ENCODE results near the gene EEPD1. TPM values are rescaled to one million over a fixed set of nuclear protein-coding genes. Genes with fewer than 3 reads are reported as not detected.
A peak's percentile ranks its signal among the peaks of the same experiment; 100 is the strongest.

EEPD1 gene
- total and polyA plus RNA-seq, 2 donors: 9.7 to 18.4 TPM

DNA sequence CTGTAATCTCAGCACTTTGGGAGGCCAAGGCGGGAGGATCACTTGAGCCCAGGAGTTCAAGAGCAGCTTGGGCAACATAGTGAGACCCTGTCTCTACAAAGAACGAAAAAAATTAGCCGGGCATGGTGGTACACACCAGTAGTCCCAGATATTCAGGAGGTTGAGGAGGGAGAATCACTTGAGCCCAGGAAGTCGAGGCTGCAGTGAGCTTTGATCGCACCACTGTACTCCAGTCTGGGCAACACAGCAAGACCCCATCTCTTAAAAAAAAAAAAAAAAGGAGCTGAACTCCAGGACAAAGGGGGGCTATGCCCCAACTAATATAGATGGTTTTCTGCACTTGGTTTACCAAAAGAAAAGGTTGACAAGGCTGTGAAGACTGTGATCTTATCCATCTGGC lies 135.4 kb downstream of the EEPD1 start:
- WGBS: over 99% methylated on average over 5 of the region's 5 CpGs
- no peaks in the 10 kb centered on the region for H3K36me3 ChIP-seq (ENCODE audit: insufficient read depth)
- no peak overlapping the region for H3K27ac ChIP-seq (ENCODE audit: low read depth)
- peaks cover 2% of the 10 kb centered on the region for H3K4me1 ChIP-seq (ENCODE audit: insufficient read depth)
- no peak for DNase-seq (ENCODE audit: extremely low spot score)
- H3K4me3 ChIP-seq (ENCODE audit: low read depth, low read length): no peak overlapping the region

DNA sequence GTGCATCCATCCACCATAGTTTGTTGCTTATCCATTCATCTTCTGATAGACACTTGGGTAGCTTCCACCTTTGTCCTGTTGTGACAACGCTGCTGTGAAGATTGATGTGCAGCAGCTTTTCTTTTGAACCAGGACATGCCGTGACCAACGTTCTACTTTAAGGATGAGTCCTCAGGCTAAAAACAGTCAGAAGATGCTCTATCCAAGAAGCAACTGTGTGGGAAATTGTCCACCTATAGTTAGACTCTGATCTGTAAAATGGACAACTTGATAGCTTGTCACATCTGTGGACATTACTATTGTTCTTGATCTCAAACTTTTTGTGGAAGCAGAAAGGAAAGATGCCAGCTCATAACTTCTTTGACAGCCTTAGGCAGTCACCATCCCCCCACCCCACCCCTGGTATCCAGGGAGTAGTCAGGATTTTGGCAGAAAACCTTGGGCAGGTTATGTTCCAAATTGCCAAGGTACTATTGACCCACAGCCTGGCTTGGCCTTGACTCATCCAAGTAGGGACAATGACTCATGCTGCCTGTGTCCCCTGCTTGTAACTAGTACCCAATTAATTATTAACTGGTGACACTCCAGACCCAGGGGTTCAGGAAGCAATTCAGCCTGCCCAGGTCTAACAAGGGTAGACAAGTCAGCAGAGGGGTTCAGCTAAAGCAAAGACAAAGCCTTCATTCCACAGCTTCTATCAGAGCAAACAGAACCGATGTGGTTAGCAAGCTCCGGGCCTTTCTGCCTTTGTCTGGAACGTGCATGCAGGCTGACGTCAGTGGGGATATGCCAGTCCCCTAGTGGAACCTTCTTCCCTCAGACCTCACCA lies 137.0 kb downstream of the EEPD1 start:
- WGBS: 88% methylated on average over 7 of the region's 7 CpGs
- no peak for DNase-seq (ENCODE audit: extremely low spot score)
- Histone ChIP-seq H3K4me1 (ENCODE audit: insufficient read depth) (peaks cover 2% of the 10 kb centered on the region), H3K4me3 (ENCODE audit: low read depth, low read length) (no peak overlapping the region), H3K36me3 (ENCODE audit: insufficient read depth) (no peaks in the 10 kb centered on the region), H3K27ac (ENCODE audit: low read depth) (no peak overlapping the region)

DNA sequence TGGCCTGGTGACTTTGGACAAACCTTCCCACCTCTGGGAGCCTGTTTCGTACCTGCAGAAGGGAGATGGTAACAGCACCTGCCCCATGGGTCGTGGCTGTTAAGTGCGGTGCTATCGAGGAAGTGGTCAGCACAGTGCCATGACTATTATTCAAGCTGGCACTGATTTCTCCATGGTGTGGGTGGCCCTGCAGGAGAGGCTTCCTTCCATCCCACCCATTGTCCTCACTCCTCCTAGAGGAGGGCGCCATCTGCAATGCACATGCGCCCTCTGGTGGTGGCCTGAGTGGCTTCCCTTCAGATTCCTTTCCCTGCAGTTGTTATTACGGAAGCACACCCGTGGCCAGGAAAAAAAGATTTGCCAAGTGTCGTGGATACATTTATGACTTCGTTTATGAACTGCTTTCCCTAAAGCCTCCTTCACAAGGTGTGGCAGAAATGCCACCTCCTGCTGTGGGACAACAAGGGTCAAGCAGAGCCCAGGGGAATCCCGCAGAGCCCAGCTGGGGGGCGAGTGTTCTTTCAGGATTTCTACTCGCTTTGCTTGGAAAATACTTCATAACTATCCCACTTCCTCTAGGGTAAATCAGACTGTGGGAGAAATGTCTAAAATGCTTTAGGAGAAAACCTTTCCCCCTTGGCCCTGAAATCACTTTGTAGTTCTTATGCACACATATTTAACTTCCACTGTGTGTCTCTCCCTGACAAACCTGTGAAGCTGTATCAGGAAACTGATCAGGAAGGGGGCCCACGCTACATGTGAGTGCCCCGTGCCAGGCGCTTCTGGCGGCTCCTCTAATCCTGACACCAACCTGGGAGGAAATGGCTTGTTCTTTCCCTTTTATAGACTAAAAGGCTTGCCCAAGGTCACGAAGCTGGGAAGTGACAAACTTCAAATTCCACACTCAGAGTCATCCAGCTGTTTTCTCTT lies 138.6 kb downstream of the EEPD1 start:
- H3K4me3 ChIP-seq (ENCODE audit: low read depth, low read length): no peak overlapping the region
- peak; percentile 66 for DNase-seq (ENCODE audit: extremely low spot score)
- peaks cover 2% of the 10 kb centered on the region for H3K4me1 ChIP-seq (ENCODE audit: insufficient read depth)
- 22% methylated on average over 18 of the region's 18 CpGs for WGBS
- peak overlapping the region; percentile 70 for H3K27ac ChIP-seq (ENCODE audit: low read depth)
- no peaks in the 10 kb centered on the region for H3K36me3 ChIP-seq (ENCODE audit: insufficient read depth)

DNA sequence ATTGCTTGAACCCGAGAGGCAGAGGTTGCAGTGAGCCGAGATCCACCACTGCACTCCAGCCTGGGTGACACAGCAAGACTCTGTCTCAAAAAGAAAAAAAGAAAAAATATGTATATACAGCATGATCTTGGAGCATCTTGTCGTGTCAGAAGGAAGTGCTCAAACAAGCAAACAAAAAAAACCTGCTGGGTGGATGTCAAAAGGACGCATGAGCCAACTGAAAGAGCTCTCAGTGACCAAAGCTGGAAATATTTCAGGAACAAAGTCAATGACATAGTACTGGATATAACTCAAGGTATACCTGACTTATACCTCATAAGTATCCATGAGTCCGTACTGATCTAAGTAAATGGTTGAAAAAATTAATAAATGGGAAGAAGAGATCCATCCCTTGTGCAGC lies 142.0 kb downstream of the EEPD1 start:
- Histone ChIP-seq H3K27ac (ENCODE audit: low read depth) (no peak overlapping the region), H3K4me3 (ENCODE audit: low read depth, low read length) (no peak overlapping the region), H3K4me1 (ENCODE audit: insufficient read depth) (peaks cover 2% of the 10 kb centered on the region), H3K36me3 (ENCODE audit: insufficient read depth) (no peaks in the 10 kb centered on the region)
- no peak for DNase-seq (ENCODE audit: extremely low spot score)
- 83% methylated on average over 5 of the region's 5 CpGs for WGBS

DNA sequence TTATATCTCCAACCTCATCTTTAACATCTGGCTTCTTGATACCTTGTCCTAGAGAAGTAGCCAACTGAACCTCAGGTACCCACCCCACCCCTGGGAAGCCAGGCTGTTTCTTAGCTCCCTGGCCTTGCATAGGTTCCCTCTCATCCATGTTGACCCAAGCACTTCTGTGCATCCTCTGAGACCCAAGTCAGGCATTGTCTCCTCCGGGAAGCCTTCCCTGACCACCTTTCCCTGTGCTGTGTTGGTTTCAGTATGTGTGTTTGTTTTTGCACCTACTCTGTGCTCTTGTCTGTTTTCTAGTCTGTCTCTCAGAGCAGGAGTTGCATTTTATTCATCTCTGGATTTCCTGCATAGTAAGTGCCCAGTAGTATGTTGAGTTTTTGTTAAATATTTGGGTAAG lies 143.2 kb downstream of the EEPD1 start:
- Histone ChIP-seq H3K4me1 (ENCODE audit: insufficient read depth) (peaks cover 2% of the 10 kb centered on the region), H3K36me3 (ENCODE audit: insufficient read depth) (no peaks in the 10 kb centered on the region), H3K4me3 (ENCODE audit: low read depth, low read length) (no peak overlapping the region), H3K27ac (ENCODE audit: low read depth) (no peak overlapping the region)
- no peak for DNase-seq (ENCODE audit: extremely low spot score)
- WGBS: 94% methylated on average over 1 of the region's 1 CpG

DNA sequence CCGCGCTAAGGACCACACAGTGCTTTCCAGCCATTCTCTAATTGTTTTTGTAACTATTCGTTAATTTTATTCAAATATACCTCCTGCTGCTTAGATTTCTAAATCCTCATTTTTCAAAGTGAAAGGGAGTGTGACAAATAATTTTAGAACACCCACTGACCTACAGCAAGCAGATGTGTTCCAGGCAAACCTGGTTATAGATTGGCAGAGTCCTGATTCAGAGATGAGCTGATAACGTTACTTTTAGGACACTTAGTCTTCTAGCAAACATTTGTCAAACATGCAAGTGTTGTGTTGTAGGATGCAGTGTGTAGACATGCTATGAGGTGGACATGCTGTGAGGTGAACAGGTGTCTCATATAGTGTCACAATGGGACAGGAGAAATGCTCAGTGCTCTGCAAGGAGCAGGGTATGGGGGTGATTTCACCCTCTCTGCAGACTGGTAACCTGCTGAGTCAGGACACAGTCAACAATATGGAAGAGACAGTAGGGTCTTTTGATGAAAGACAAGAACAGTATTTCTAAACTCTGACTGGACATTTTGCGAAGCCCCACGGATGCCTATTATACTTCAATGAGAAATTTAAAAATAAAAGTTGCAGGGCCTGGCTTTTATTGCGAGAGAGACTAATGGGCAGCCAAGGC lies 144.4 kb downstream of the EEPD1 start:
- Histone ChIP-seq H3K4me1 (ENCODE audit: insufficient read depth) (peaks cover 1% of the 10 kb centered on the region), H3K36me3 (ENCODE audit: insufficient read depth) (no peaks in the 10 kb centered on the region), H3K27ac (ENCODE audit: low read depth) (no peak overlapping the region), H3K4me3 (ENCODE audit: low read depth, low read length) (no peak overlapping the region)
- DNase-seq (ENCODE audit: extremely low spot score): no peak
- WGBS: 90% methylated on average over 7 of the region's 7 CpGs

DNA sequence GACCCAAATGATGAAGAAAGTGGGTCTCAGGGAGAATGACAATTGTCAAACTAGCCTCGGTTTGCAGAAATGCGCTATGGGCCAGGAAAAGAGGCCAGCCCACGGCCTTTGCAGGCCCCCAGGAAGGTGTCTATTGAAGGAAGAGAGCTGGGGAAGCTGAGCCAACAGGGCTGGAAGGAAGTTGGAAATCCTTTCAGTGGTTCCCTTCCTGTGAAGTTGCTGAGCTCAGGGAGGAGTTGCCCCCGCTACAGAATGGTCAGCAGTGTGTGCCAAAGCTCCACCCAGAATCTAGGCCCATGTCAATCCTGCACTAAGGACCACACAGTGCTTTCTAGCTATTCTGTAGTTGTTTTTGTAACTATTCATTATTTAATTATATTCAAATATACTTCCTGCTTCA lies 145.1 kb downstream of the EEPD1 start:
- 76% methylated on average over 4 of the region's 4 CpGs for WGBS
- Histone ChIP-seq H3K4me3 (ENCODE audit: low read depth, low read length) (no peak overlapping the region), H3K27ac (ENCODE audit: low read depth) (no peak overlapping the region), H3K4me1 (ENCODE audit: insufficient read depth) (no peaks in the 10 kb centered on the region), H3K36me3 (ENCODE audit: insufficient read depth) (no peaks in the 10 kb centered on the region)
- no peak for DNase-seq (ENCODE audit: extremely low spot score)

DNA sequence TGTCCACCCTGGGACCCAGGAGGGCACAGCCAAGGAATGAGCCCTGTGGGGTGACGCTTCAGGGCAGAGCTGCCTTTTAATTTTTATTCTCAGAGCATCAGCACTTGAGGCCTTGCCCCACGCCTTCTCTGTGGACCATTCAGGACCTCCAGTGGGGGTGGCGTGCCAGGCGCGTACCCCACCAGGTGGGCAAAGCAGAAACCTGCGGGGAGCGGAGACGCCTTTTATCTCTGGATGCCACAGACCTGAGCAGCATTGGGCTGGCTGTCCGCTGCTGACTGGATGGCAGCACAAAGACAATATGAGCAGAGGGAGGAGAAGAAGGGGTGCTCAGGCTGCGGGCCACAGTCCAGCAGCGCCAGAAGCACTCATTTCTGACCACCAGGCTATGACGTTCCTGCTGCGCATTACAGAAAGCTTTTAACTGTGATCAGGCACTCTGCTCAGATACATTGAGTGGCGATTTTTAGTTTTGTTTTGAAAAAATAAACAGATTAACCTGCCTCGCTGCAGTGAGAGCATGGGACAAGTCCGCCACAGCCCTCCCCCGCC lies 146.2 kb downstream of the EEPD1 start:
- H3K27ac ChIP-seq (ENCODE audit: low read depth): no peak overlapping the region
- no peak overlapping the region for H3K4me3 ChIP-seq (ENCODE audit: low read depth, low read length)
- no peaks in the 10 kb centered on the region for H3K4me1 ChIP-seq (ENCODE audit: insufficient read depth)
- no peak for DNase-seq (ENCODE audit: extremely low spot score)
- WGBS: 94% methylated on average over 17 of the region's 17 CpGs
- no peaks in the 10 kb centered on the region for H3K36me3 ChIP-seq (ENCODE audit: insufficient read depth)

DNA sequence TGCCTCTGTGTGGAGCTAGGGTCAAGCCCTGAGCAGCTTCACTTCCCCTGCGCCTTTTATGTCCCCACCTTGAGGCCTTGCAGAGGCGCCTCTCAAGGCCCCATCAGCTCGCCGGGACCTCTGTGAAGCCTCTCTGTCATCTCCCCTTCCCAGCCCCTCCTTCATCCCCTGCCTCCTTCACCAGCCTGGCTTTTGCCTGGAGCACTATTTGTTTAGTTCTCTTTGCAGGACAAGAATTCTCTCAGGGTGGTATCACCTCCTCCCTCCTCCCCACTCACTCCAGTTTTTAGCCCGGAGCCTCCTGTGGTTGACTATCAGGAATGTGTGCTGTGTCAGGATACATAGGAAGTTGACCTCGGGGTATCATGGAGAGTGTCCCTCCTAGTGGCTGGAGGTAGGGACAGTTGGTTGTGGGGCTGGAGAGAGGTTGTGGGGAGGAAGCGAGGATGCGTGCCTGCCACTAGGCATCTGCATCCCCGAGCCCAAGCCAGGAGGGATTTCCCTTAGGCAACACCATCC lies 146.8 kb downstream of the EEPD1 start:
- Histone ChIP-seq H3K4me3 (ENCODE audit: low read depth, low read length) (no peak overlapping the region), H3K4me1 (ENCODE audit: insufficient read depth) (no peaks in the 10 kb centered on the region), H3K27ac (ENCODE audit: low read depth) (no peak overlapping the region), H3K36me3 (ENCODE audit: insufficient read depth) (no peaks in the 10 kb centered on the region)
- WGBS: 87% methylated on average over 9 of the region's 9 CpGs
- no peak for DNase-seq (ENCODE audit: extremely low spot score)

DNA sequence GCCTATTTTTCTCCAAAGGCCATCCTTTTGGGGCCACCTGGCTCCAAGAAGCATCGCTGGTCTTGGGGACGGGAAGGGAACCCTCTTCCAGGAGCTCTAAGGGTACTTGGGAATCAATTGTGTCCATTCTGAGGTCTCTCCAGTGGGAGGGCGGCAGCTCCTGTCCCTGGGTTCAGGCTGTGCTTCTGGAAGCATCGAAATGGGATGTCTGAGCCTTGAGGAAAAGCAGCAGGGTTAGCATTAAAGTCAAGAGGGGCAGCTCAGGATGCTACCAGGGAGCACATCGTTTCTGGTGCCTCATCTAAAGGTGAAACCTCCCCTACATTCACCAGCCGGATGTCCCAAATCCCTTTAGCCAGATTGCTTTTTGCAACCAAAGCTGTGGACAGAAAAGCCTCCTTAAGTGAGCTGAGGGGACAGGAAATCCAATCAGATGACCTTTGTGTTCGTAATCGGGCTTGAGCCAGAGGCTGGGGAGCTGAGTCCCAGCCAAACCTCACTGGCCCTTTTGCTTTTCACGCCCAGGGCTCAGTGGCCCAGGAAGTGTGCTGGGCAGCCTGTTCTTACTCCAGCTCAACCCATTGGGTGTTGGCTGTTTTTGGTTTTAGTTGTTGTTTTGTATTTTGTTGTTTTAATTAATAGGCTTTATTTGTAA lies 147.8 kb downstream of the EEPD1 start:
- no peak for DNase-seq (ENCODE audit: extremely low spot score)
- 63% methylated on average over 9 of the region's 9 CpGs for WGBS
- Histone ChIP-seq H3K4me3 (ENCODE audit: low read depth, low read length) (no peak overlapping the region), H3K36me3 (ENCODE audit: insufficient read depth) (no peaks in the 10 kb centered on the region), H3K4me1 (ENCODE audit: insufficient read depth) (no peaks in the 10 kb centered on the region), H3K27ac (ENCODE audit: low read depth) (peak overlapping the region; percentile 35)

DNA sequence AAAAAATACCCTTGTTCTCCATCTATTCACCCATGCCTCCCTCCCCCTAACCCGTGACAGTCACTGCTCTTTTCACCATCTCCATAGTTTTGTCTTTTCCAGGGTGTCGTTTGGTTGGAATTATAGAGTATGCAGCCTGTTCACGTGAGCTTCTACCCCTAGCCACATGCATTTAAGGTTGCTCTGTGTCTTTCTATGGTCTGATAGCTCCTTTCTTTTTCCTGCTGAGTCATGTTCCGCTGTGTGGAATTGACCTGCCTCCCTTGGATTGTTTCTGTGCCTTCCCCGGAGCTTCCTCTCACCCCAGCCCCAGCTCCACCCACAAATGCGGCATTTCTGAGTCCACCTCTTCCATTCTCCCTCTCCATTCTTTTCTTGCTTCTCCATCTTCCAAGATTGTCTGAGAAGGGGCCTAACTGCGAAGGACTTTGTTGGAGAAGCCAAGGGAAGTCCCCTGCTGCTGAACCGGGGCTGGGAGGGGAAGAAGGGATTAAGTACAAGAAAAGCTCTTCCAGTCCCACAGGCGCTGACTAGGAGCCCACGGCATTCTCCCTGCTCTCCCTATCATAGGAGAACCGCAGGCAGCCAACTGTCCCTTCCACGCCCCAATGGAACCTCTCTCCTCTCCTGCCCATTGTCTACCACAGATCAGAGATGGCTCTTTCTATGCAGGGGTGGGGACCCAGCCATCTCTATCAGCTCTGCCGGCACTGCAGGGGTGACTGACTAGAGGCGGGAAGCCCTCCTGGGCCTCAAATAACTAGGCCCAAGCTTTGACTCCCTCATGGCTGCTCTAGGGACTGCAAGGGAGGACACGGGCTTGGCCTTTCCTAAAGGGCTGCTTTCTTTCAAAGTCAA lies 149.1 kb downstream of the EEPD1 start:
- 87% methylated on average over 15 of the region's 15 CpGs for WGBS
- no peaks in the 10 kb centered on the region for H3K4me1 ChIP-seq (ENCODE audit: insufficient read depth)

More for the DNA sequence above, 149.1 kb downstream of the EEPD1 start:
- Histone ChIP-seq H3K27ac (ENCODE audit: low read depth) (no peak overlapping the region), H3K4me3 (ENCODE audit: low read depth, low read length) (no peak overlapping the region), H3K36me3 (ENCODE audit: insufficient read depth) (no peaks in the 10 kb centered on the region)
- DNase-seq (ENCODE audit: extremely low spot score): no peak

Data from urinary bladder (tissue), 4 donors.